HG02588 (cell line): ENCODE data around the gene AKNAD1.
"Not testable (repeated sequence)": the region's sequence is repeated elsewhere in the genome, so short reads cannot be mapped to it uniquely, and the experiment has no call there.

Experiments
- ATAC-seq: cut with Tn5 transposase; IDR thresholded peaks from one replicate; pipeline ENCODE4 v1.9.1; 2021; ENCODE audit warnings: mild to moderate bottlenecking, moderate library complexity; ENCODE audit not compliant: unreplicated experiment

Gene AKNAD1

GRCh38 chr1:108792420-108792819 lies 64.5 kb downstream of the AKNAD1 start:
- ATAC-seq: no peak

DNA sequence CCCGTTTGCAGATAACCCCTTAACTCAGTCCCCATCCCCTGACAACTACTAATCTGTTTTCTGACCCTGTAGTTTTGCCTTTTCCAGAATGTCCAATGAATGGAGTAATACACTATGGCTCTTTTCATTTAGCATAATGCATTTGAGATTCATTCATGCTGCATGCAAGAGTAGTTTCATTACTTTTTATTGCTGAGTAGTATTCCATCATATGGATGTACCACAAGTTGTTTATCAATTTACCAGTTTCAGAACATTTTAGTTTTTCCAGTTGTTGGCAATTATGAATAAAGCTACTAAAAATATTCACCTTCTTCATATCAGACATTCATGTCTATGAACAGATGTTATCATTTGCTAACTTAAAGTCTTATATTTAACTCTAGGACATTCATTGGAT lies 65.1 kb downstream of the AKNAD1 start:
- ATAC-seq: no peak

DNA sequence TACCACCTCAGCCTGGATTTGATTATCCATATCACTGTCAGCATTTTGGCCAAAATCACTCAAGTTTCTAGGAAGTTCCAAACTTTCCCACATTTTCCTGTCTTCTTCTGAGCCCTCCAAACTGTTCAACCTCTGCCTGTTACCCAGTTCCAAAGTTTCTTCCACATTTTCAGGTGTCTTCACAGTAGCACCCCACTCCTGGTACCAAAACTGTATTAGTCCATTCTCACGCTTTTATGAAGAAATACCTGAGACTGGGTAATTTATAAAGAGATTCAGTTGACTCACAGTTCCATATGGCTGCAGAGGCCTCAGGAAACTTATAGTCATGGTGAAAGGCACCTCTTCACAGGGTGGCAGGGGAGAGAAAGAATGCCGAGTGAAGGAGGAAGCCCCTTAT lies 71.0 kb downstream of the AKNAD1 start:
- ATAC-seq: no peak

DNA sequence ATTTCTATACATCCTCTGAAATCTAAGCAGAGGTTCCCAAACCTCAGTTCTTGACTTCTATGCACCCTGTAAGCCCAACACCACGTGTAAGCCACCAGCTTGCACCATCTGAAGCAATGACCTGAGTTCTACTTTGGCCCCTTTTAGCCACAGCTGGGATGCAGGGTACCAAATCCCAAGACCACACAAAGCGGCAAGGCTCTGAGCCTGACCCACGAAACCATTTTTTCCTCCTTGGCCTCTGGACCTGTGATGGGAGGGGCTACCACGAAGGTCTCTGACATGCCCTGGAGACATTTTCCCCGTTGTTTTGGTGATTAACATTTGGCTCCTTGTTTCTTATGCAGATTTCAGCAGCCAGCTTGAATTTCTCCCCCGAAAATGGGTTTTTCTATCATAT lies 71.6 kb downstream of the AKNAD1 start:
- ATAC-seq: no peak

DNA sequence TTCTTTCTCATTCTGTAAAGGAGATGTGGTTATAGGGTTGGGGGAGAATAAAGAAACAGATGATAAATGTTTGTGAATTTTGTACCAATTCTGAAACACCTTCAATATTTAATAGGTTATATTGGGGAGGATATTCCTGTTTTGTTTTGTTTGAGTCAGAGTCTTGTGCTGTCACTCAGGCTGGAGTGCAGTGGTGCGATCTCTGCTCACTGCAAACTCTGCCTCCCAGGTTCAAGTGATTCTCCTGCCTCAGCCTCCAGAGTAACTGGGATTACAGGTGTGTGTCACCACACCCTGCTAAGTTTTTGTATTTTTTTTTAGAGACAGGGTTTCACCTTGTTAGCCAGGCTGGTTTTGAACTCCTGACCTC lies 75.3 kb downstream of the AKNAD1 start:
- ATAC-seq: not testable (repeated sequence)

- ATAC-seq: no peak
Measured at GRCh38 chr1:108780937-108781574, 75.8 kb downstream of the AKNAD1 start.

GRCh38 chr1:108779455-108779854 lies 77.4 kb downstream of the AKNAD1 start:
- no peak for ATAC-seq

GRCh38 chr1:108777839-108778238 lies 79.1 kb downstream of the AKNAD1 start:
- no peak for ATAC-seq

- no peak for ATAC-seq
Measured at GRCh38 chr1:108767708-108768107, 89.2 kb downstream of the AKNAD1 start.

DNA sequence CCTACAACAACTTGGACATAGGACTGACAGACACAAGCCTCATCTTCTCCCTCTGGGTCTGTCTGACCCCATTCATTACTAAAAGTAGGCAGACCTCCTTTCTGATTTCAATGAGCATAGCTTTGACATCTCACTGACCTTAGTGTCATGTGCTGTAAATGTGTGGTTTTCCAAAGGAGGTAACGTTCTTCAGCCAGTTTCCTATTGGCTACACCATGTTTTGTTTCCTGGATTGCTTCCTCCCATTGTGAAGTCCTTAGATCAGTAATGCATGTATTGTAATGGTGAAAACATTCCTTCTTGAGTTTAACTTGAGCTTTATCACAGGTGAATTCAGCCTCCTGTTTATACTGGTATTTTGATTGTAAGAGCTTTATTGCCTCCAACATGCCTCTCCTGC lies 89.8 kb downstream of the AKNAD1 start:
- no peak for ATAC-seq
